Activated CD4-positive, alpha-beta T cell treated with anti-CD3 and anti-CD28 coated beads, Interleukin-2, amount 50 U/mL, for 4 hours (primary cell): ENCODE measurements around the gene COBL.

ENCODE experiments used
- DNase-seq, 2 experiments: peaks; one replicate each; pipeline ENCODE4 v3.0.0-alpha.2; 2020

COBL gene

DNA sequence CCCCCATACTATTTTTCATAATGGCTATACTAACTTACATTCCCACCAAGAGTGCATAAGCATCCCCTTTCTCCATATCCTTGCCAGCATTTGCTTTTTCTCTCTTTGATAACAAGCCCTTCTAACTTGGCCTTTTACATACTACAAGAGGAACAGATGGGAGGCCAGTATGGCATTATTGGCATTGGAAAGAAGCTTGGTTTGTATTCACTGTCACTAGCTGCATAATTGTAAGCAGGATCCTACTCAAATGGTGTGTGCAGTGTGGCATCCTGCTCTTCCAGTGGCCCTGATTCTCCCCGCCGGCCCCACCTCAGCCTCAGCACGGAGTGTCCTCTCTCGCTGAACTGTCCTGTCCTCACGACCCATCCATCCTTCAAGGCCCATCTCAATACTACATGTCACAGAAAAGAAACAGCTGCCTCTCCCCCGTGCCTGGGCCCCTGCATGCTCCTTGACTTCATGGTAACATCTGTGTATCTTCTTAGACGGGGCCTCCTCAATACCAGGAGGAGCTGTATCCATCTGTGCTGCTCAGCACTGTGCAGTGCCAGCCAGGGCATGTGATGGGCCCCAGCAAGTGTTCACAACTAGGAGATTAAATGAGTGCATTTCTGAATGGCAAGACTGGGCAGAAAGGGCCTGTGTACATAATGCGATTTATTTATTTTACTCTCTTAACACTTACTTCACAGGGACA, 205.2 kb downstream of the COBL start:
- no peak for DNase-seq

DNA sequence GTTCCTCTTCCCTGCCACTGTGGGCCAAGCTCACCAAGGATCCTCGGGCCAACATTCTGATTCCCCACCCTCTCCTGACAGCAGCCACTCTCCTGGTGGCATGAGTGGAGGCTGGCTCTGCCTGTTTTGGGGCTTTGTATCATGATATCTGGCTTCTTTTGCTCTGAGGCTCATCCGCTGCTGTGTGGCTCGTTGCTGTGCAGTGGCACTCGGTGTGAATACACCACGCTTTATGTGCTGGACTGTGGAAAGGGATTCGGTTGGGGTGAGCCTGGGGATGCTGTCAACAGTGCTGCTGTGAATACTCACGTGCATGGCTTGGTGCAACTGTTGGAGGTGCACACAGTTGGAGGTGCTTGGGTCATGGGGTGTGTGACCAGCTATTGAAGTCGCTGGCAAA, 208.5 kb downstream of the COBL start:
- no peak for DNase-seq

DNA sequence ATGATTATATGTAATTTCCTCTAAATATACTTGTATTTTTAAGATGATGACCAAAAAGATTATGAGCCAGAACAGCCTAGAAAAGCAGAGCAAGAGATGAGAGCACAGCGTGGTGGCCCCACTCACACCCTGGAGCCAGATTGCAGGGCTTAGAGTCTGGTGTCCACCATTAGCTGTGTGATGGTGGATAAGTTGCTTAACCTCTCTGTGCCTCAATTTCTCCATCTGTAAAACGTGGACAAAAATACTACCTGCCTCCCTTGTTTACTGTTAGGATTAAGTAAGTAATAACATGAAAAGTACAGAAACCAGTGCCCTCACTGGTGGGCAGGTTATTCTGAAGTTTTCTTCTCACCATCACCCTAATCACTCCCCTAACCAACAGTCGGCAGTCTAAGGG, 212.3 kb downstream of the COBL start:
- no peak for DNase-seq

DNA sequence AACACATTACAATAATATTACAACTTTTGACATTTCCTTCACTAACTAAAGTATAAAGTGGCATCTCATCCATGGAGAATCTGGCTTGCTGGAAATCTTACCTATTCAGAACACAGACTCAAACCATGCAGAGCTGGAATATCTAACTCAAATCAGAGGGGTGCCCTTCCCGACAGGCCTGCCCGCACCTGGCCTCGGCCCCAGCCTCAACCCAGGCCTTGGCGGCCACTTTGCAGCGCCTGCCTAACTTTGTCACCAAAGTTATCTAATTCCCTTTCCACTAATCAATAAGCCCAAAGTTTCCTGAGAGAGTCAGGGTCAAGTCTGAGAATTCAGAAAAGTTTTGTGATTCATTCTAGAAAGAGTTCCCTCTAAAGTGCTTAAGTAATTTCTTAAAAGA, 212.9 kb downstream of the COBL start:
- no peak for DNase-seq

DNA sequence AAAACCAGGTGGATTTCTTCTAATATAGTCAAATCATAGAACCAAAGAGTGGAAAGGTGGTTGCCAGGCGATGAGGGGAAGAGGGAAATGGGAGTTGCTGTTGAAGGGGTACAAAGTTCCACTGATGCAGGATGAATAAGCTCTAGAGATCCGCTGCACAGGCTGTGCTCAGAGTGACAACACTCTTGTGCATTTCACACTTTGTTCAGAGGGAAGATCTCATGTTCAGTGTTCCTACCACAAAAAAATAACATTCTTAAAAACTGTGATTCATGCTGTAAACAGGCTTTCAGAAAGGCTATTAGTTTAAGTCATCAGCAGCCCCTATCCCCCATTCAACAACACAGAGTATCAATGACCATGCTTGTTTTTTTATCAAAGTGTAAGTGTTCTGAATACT, 213.8 kb downstream of the COBL start:
- no peak for DNase-seq

DNA sequence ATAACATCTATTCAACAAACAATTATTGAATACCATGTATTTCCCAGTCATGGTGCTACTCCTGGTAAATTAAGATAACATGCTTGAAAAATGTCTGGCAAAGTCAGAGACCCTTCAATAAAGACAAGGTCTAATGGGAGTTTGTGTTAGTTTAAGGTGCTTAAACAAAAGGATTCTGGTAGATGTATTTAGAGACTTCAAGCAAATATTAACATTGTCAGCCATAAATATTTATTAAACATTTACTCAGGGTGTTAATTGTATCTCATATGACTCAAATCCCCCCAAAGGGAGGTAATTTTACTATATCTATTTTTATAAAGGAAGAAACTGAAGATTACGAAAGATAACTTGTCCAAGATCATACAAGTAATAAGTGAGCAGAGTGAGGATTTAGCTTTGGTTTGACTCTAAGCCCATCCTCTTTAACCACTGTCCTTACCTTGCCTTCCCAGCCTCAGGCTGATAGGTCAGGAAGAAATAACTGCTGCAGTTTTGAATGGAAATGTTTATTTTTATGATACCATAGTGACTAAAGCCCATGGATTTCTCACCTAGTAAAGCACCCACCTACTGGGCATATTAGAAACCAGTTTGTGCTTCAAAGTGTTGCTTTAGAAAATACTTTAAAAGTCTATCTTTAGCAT, 215.4 kb downstream of the COBL start:
- DNase-seq = no peak

DNA sequence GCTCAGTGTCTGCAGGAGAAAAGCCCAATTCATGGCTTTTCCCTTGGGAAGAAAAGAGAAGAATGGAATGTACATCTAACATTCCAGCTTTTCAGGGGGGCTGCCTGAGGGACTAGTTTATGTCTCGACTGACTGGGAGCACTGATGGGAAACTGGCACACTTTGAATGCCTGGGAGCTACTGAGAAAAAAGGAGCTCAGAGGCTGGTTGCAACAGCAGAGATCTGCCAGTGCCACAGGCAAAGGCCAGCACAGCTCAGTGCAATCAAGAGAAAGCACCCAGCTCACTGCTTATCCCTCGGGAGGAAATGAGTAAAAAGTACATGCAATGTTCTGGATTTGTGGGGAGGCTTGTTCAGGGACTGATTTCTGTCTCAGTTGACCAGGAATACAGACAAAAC, 226.2 kb downstream of the COBL start:
- DNase-seq = no peak

DNA sequence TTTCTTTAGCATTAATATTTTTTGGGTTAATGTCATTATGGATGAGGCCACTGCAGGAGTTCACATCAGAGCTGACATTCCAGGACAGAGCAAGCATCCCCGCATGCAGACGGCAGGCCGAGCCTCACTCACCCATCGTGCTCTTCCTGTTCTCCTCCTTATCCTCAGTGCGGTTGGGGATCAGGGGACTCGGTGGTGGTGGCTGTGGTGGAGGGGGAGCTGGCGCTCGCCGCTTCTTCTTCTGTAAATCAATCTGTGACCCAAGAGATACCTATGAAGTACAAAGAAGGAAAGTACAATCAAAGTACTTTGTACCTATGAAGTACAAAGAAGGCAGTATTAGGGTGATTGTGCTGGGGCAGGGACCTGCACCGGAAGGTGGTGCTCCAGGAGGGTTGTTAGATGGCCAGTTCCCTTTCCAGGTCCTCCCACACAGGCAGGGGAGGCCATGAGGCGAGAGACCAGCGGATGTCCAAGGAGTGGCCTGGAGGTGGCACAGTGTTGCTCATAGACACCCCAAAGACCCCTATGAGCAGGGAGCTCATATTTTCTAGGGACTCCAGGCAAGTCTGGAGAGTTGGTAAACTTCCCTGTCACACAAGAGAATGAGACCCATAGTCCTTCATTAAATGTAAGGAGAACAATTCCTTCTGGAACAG, 231.4 kb downstream of the COBL start:
- DNase-seq = no peak

DNA sequence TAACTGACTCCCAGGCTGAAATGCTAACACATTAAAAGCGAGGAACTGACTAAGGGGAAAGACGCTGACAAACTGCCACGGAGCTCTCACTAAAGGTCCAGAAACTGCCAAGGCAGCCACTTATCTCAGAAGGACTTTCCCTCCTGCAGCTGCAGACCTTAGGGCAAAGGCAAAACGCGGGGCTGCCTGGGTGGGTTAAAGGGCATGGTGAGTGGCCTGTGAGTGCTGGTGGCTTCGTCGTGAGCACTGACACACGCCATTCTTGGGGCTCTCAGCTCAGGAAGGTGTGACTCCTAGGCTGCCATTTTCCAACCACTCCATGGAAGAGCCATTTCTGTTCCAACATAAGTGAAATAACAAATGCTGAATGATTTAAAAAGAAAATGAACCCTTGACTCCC, 232.5 kb downstream of the COBL start:
- DNase-seq = no peak

DNA sequence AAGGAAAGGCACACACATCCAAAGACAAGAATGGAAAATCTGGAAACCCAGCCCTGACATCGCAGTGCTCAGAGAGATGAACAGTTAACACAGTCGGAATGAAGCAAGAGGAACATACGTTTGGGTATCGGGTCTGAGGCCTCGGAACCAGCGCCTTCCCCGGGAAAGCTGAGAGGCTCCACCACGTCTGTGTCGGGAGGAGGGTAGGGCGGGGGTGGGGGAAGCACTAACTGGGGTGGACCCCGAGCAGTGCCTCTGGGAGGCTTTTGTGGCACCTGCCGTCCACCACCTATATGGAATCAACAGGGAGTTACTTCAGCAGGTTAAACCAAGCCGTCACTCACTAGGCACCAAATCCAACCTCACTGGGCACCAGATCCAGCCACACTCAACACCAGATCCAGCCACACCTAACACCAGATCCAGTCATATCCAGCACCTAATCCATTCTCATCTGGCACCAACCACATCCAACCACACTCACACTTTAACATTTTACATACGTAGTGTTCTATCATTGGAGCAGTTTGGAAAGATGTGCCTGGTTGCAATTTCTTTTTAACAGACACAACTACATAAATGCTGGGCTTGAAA, 233.6 kb downstream of the COBL start:
- DNase-seq = no peak

DNA sequence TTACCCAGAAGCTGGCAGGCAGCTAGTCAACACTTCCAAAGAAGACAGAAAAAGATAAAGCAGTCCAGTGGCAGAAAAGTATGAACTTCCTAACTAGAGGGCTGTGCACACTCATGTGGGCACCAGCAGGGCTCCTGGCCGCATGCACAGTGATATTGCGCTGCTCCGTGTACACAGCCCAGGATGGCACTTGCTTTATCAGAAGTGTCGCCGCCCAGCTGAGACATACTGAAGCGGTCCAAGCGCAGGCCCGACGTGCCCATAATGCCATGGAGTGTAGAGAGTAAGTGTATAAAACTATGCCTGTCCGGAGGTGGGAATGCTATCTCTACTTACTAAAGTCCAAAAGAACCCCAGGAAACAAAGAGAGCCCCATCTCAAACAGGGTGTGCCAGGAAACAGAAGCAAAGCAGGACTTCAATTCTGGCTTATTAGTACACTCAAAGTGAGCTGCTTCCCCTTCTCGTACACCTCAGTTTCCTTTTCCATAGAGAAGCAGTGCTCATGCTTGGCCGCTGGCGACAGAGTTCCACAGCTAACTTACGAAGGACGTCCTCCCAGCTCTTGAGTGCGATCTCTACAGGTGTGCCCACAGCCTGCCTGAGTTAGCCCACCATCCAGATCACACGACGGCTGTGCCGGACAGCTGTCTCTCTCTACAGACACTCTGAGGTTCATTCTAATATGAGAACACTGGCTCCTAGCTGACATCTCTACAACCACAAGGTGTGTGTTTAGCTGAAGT, 234.3 kb downstream of the COBL start:
- DNase-seq = no peak

DNA sequence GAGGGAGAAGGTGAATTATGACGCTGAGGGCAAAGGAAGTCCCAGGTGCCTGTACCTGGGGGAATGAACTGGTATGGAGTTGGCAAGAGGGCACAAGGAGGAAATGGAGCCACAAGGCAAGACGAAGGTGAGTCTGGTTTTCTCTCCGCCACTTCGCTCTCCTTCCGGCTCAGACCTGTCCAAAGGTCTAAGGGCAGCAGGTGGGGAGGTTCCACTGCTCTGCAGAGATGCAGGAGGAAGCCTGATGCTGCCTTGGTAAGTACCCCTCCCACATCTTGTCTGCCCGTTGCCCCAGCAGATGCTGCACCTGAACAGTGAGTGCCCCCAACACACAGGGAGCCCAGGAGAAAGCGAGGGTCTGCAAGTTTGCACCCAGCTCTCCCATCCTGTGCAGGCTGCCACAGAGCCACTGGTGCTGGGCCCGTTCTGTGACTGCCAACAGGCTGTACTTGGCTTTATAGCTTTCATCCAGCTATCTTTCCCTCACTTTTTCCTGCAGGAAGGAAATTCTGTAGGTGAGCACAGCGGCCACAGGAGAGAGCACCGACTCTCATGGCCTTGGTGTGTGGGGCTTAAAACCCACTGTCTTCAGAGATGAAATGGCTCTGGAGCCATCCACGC, 235.2 kb downstream of the COBL start:
- DNase-seq = no peak

DNA sequence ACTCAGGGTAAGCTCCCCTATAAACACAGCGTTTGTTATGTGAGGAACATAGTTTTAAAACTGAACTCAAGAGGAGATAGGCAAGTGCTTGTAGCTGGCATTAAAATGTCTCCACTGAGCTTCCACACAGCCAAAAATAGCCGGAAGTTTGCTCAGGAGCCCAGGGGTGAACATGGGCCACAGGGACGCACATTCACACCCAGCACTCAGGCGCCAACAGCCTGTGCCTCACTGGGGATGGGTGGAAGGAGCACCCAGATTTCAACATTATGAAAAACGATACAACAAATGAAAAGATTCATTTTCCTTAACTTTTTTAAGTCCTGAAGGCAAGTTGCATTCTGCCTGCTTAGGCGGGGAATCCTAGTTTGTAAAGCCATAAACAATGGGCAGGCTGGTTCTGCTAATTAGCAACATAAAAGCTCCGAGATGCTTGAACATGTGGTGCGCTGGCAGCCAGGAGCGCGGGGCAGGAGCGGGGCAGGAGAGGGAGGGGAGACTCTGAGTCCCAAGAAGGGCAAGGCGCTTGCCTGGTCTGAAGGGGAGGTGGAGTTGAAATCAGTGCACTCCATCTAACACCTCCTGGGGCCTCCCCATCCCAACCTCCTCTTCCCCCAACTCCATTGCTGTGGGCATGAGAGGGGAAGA, 235.9 kb downstream of the COBL start:
- DNase-seq = no peak

DNA sequence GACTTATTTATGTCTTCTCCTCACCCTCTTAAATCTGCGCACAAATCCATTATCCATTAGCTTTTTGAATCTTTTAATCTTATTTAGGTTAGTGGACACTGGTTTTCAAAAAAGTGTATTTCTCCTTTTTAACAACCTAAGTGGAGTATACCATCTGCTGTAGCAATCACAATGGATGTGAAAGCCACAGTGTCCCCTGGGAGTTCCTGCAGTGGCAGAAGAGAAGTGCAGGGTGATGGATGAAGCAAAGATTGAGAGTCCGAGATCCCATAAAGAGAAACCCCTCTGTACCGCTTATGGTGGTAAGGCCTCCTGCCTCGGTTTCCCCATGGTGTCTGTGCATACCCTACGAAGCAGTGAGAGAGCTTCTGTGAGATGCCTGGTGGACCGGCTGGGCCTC, 236.4 kb downstream of the COBL start:
- no peak for DNase-seq

DNA sequence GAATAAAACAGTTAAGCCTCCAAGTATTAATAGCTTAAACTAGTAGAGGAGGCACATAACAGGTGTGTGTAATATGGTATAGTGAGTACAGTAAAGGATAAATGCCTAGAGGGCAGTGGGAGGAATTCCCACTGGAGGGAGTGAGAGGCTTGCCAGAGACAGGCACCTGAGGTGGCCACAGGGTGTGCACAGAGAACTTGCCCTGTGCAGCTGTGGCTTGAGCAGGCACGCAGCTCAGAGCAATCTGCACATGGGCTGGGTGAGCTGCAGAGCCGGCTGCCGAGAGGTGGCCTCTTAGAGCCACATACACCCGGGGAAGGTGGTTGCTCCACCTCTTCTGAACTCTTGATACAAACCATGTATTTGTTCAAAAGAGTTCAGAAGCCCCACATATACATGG, 237.1 kb downstream of the COBL start:
- no peak for DNase-seq

DNA sequence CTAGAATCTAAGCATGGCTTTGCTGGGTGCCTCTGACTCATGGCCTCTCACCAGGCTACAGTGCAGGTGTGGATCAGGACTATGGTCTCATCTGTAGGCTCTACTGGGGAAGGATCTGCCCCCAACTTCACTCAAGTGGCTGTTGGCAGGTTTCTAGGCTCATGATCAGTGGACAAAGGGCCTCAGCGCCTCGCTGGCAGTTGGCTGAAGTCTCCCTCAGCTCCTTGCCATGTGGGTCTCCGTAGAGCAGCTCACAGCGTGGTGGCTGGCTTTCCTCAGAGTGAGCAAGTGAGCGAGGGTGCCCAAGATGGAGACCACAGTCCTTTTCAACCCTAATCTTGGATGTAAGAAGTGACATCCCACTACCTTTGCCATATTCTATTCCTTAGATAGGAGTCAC, 238.0 kb downstream of the COBL start:
- DNase-seq = no peak

DNA sequence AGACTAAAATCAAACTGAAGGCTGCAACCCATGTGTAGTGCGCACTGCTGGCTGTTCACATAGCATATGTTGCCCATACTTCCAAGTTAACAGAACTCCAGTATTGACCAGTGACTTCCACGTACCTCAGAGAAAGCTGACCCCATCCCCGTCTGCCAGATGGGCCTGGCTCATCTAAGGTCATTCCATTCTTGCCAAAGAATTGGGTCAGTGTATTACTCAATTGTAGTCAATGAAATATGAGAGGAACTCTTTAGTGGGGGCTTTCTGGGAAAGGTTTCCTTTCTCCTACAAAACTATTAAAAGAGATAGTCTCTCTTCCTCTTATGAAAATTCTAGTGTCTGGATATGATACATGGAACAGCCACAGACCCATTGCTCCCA, 238.6 kb downstream of the COBL start:
- DNase-seq = no peak

DNA sequence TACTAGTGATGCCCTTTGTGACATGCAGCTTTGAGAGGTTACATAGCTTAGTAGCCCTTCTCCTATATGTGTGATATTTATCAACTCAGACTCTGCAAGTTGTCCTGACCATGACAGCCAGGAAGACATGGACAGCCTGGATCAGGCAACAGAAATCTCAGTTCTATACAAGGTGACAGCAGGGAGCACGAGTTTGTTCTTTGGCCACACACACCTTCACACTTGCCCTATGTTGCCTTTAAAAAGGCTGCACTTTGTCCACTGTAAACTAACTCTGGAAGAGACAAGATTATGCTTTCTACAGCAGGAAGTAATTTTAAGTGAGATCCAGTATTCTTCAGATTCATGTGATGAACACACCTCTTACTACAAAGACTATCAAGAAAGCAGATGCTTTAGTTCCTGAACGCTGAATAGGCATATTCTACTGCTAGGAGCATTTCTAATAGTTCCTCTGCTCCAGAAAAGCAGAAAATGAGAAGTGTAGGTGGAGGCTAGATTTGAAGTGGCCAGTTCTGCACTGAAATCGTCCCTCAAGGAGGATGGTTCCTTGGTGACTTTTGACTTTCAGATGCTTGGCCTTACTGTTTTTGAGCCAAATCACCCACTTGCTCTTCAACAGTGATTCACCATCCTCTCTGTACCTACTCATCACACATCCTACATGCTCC, 239.2 kb downstream of the COBL start:
- DNase-seq = no peak

DNA sequence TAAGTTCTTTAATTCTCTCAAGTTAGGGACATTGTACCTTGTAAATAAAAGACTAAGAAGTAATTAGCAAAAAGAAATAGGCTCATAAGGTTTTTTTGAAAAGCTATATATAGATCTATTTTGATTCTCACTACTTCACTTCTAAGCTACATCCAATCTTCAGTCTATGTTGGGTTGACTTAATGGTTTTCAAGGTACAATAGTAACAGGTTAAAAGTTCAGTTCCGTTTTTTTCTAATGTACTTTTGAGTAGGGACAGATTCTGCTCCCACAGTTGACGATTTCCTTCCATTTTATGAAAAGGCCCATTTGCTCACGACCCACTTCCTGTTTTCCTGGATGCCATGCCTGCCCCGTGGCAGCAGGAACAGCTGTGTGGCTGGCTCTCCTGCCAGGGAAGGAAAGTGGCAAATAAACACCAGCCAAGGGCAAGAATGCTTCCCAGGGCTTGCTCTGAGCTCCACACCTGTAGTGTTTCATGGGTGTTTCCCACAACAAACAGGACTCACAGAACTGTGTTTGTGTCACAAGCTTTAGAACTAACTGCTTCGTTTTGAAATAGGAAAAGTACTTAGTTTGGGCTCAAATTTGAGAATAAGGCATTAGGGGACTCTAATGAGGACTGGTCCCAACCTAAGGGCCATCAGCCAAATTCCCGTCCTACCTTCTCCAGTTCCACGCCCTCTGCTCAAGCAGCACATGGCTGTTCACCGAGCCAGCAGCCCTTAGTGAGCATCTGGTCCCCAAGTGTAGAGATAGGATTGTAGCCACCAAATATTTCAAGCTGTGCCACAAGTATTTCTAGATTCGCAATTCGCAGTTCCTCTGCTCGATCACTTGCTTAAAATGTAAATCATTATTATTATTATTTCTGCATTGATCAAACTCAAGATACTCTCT, 240.7 kb downstream of the COBL start:
- no peak for DNase-seq

DNA sequence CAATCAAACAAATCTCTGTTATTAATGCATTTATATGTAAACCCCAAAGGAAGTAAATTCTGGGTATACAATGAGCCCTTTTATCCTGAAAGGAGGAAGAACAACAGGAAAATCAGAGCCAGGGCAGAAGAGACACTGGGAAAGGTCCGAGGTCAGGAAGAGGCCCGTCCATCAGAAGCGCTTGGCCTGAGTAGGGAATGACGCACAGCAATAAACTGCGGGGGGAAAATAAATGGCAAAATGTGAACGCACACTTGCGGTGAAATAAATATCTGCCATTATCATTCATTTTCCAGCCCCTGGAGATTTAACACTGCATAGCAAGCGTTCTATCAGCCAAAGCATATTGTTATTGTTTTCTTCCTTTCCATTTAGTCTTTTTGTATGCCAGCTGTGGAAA, 243.4 kb downstream of the COBL start:
- DNase-seq = no peak

DNA sequence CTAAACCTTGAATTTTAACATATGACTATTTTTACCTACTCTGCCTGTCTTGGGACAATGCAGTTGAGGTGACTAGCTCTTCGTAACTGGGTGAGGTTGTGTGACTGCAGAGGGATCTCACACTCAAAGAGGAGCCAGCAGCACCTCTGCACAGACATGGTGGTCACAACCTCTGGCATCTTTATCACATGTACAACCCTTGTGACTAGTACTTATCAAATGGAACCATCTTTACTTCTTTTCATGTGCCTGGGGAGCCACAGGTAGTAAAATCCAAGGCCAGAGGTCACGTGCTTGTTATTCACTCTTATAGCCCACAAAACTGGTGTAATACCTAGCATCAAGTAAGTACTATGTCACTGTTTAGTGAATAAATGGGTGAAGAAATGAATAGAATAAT, 244.3 kb downstream of the COBL start:
- no peak for DNase-seq
